Non-pigmented ciliary epithelial cell (primary cell): ENCODE data around the gene SOHLH2.

ENCODE experiments used
- DNase-seq: peaks from one replicate; pipeline ENCODE4 v3.0.0-alpha.2; 2010; ENCODE audit warnings: low read depth

Gene SOHLH2

DNA sequence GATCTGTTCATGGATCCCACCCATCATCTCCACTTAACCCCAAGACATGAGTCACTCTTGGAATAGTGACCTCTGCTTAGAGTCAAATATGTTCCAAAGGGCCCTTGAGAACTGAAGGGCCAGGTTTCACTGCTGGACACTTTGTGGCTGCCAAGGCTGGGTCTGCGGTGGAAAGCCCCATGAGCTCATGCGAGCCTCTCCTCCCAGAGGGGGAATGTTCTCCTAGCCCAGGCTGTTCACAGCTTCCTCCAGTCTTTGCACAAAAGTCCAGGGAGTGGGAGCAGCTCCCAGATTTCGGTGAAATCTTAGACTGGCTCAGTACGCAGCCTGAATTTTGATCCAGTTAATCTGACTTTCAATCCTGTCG, 82.4 kb downstream of the SOHLH2 start:
- DNase-seq = no peak

- no peak for DNase-seq
Observed at GRCh38 chr13:36131222-36131930, 83.0 kb downstream of the SOHLH2 start, which contains the start of gene DCLK1. Gene DCLK1 (minus strand): TSS chr13:36131382.

DNA sequence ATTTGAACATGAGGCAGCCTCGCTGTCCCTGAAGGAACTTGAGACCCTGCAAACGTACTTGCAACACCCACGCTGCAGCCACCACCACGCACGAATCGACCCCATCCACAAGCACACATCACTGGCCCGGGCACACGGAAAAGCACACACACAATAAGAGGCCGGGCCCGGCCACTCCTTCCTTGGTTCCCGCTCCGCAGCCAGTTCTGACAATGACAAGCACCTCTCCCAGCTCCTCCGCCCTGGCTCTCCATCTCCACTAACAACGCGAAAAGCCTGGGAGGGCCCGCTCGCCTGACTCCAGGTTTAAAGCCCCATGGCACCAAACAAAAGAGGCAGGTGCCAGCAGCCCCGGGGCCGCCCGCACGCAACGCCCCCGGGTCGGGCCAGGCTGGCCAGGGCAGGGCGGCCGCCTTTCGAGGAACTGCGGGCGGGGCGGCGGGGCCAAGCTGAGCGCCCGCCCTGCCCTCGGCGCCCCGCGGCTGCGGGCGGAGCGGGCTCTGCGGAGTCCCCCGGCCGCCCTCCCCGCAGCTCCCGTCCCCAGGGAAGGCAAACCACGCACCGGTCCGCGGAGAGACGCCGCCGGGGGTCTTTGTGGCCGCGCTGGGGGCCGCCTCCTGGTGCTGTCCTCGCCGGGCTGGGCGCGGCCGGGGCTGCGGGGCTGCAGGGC, 83.7 kb downstream of the SOHLH2 start:
- no peak for DNase-seq

GRCh38 chr13:36130193-36130551, 84.2 kb downstream of the SOHLH2 start:
- DNase-seq = no peak

GRCh38 chr13:36129539-36129938, 84.8 kb downstream of the SOHLH2 start:
- DNase-seq = no peak

GRCh38 chr13:36126491-36126890, 87.9 kb downstream of the SOHLH2 start:
- DNase-seq = no peak

- no peak for DNase-seq
Observed at GRCh38 chr13:36125841-36126240, 88.5 kb downstream of the SOHLH2 start.

- no peak for DNase-seq
Observed at GRCh38 chr13:36124236-36124822, 90.0 kb downstream of the SOHLH2 start.
